ENCODE data around the gene RPS6KA2.

- no peak for TF ChIP-seq EZH2 (IDR thresholded peaks at IDR 0.05; ENCODE audit: insufficient read depth, poor library complexity, severe bottlenecking)
- no peak for TF ChIP-seq EZH2phosphoT487 (IDR thresholded peaks at IDR 0.05; ENCODE audit: insufficient read depth, low read depth)
These were observed 162.1 kb downstream of the RPS6KA2 start for GRCh38 chr6:166465003-166465399.

Data from GM23248 (cell line).